Tibial nerve (tissue), 4 donors: ENCODE results near the gene LACTBL1.

Source experiments
- EP300 ChIP-seq, 2 donors: sonication (generic); formaldehyde crosslinking; IDR thresholded peaks; one replicate each; pipeline ENCODE4 v1.6.1; 2017; ENCODE audit warnings: antibody characterized with exemption in 2 of 2, mild to moderate bottlenecking in 1 of 2
- TF ChIP-seq, protein P1 (sequence below), 5 experiments: fragments of 200-600 bp in 3 of 5; fragments of 450-650 bp in 2 of 5; sonication (generic) in 3 of 5; IDR thresholded peaks; one replicate each; pipeline ENCODE4 v1.5.1; 2016 to 2019; ENCODE audit warnings: antibody characterized with exemption in 5 of 5, mild to moderate bottlenecking in 3 of 5, moderate library complexity in 2 of 5

DNA sequence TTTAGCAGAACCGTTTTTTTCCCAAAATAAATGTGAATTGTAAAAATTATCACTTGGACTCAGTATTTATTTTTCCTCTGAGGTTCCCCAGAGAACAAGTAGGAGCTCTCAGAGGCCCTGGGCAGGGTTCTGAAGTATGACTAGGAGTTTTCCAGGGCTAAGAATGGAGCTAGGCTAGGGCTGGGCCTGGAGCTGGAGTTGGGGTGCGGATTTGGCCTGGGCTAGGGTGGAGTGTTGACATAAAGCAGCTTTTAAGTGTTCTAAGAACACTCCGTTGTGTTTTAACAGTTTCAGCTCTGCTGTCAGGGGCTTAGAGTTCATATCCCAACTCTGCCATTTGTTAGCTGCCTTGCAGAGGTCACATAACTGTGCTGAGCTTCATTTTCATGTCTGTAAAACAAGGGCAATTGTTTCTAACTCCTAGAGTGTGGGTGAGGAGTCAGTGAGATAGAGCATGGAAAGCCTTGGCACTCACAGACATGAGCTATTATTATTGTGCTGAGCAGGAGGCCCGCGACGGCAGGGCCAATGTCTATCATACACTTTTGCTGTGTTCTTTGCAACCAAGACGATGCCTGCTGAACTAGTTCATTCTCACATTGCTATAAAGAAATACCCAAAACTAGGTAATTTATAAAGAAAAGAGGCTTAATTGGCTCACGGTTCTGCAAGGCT is 51.1 kb downstream of the LACTBL1 start:
- TF ChIP-seq EP300 (IDR thresholded peaks at IDR 0.05), result peak in 1 of 2 donors; percentile 27
- TF ChIP-seq, protein P1, sequence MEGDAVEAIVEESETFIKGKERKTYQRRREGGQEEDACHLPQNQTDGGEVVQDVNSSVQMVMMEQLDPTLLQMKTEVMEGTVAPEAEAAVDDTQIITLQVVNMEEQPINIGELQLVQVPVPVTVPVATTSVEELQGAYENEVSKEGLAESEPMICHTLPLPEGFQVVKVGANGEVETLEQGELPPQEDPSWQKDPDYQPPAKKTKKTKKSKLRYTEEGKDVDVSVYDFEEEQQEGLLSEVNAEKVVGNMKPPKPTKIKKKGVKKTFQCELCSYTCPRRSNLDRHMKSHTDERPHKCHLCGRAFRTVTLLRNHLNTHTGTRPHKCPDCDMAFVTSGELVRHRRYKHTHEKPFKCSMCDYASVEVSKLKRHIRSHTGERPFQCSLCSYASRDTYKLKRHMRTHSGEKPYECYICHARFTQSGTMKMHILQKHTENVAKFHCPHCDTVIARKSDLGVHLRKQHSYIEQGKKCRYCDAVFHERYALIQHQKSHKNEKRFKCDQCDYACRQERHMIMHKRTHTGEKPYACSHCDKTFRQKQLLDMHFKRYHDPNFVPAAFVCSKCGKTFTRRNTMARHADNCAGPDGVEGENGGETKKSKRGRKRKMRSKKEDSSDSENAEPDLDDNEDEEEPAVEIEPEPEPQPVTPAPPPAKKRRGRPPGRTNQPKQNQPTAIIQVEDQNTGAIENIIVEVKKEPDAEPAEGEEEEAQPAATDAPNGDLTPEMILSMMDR (IDR thresholded peaks at IDR 0.05), result no peak
